WI38 (cell line): ENCODE measurements around the gene FAM53B.

Experiments
- H3K4me3 ChIP-seq: 2 replicates; pipeline ENCODE4 v1.5.1; 2011; ENCODE audit warnings: low read depth, mild to moderate bottlenecking, control low read depth, low read length
- TF ChIP-seq, protein P1 (sequence below): IDR thresholded peaks from 2 replicates; pipeline ENCODE4 v1.5.1; 2012; ENCODE audit warnings: low read depth, mild to moderate bottlenecking, control low read depth, low read length

Gene FAM53B

DNA sequence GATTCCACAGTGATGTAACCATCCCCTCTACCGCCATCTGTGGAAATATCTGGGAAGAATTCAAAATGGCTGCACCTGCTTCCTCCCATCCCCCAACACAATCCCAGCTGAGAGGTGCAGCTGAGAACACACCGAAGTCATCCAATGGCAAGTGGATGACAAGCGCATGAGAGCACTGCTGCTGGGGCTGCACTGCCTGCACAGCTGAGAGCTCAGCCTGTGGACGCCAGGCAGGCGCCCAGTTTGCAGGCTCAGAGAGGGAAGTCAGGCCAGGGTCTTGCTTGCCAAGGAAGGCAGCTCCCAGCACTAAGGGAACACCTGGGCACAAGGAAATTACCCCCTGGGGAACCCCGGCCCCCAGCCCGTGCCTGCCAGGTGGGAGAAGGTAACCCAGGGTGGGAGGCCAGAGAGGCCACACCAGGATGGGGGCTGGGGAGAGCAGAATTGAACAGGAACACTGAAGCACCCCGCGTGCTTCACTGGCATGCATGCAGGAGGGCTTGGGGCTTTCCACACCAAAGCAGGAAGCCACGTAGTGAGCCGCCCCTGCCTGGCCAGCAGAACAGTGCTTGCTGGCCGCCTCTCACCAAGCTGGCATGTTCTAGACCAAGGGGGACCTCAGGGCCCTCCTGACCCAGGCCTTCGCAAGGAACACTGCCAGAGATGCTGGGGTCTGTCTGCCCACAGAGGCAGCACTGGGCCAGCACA is 46.2 kb downstream of the FAM53B start:
- TF ChIP-seq, protein P1, sequence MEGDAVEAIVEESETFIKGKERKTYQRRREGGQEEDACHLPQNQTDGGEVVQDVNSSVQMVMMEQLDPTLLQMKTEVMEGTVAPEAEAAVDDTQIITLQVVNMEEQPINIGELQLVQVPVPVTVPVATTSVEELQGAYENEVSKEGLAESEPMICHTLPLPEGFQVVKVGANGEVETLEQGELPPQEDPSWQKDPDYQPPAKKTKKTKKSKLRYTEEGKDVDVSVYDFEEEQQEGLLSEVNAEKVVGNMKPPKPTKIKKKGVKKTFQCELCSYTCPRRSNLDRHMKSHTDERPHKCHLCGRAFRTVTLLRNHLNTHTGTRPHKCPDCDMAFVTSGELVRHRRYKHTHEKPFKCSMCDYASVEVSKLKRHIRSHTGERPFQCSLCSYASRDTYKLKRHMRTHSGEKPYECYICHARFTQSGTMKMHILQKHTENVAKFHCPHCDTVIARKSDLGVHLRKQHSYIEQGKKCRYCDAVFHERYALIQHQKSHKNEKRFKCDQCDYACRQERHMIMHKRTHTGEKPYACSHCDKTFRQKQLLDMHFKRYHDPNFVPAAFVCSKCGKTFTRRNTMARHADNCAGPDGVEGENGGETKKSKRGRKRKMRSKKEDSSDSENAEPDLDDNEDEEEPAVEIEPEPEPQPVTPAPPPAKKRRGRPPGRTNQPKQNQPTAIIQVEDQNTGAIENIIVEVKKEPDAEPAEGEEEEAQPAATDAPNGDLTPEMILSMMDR, result no peak
- H3K4me3 ChIP-seq, result no peak overlapping the region

DNA sequence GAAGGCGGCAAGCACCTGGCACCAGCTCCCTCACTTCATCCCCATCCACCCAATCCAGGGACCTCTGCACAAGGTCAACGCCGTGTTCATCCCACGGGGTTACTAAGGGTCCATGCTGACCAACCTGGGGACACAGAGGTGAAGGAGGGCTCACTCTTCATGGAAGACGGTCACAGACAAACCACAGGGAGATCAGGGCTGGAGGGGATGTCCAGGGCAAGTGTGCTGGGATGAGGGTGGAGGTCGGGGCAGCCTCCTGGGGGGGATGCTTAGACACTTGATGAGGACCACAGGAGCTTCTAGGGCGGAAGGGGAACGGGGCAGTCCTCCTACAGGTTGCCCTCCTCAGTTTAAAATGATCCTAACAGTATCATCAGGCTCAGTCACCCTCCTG is 46.7 kb downstream of the FAM53B start:
- H3K4me3 ChIP-seq, result no peak overlapping the region
- TF ChIP-seq, protein P1, result no peak

DNA sequence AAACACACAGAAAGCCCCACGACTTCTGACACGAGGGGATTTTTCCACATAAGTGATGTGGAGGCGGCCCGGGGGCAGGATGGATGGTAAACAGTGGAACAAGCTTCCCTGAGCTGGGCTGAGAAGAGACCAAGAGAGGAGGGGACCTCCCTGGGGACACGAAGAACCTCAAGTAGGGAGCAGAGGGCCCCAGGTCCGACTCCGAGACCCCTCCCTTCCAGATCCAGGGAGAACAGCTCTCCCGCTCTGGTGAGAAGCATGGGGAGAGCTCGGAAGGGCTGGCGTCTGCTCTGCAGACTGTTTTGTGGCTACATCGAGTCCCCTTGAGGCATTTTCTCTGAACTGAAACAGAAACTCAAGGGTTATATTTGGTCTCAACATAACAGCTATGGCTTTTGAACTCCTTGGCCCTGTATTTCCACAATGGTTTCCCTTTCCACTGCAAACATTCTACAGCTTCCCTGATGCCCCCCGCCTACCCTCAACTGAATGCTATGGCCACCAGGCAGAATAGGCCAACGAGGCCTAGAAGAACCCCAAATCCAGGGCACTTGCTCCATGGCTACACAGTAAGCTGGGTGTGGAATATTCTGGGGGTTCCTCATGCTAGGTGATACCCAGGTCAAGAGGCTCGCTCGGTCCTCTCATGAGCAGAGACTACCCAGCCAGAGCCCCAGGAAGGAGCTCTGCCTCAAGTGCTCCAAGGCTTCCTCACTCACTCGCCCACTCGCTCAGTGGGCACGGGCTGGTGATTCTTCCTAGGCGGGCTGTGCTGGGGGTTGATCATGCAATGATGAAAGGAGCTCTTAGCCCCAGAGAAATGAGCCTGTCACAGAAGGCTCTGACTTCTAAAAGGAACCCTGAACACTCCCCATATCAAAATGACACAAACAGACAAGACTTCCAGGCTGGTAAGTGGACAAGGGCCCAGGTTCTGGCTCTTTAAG is 47.5 kb downstream of the FAM53B start:
- TF ChIP-seq, protein P1, result no peak
- no peak overlapping the region for H3K4me3 ChIP-seq

DNA sequence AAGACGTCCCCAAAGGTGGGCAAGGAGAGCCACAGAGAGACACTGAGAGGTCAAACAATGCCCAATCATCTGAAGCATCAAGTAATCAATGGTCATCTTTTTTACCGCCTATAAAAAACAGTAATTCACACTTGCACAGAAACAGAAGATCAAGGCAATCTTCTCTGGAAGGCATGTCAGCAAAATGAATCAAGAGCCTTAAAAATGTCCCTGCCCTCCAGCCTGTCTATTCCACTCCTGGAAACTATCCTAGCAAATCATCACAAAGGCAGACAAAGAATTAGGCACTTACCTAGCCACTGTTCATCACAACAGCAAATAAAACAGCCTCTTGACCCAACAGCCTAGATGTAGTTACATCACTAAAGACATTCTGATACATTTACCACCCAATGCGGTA is 48.9 kb downstream of the FAM53B start:
- TF ChIP-seq, protein P1, result no peak
- no peak overlapping the region for H3K4me3 ChIP-seq

DNA sequence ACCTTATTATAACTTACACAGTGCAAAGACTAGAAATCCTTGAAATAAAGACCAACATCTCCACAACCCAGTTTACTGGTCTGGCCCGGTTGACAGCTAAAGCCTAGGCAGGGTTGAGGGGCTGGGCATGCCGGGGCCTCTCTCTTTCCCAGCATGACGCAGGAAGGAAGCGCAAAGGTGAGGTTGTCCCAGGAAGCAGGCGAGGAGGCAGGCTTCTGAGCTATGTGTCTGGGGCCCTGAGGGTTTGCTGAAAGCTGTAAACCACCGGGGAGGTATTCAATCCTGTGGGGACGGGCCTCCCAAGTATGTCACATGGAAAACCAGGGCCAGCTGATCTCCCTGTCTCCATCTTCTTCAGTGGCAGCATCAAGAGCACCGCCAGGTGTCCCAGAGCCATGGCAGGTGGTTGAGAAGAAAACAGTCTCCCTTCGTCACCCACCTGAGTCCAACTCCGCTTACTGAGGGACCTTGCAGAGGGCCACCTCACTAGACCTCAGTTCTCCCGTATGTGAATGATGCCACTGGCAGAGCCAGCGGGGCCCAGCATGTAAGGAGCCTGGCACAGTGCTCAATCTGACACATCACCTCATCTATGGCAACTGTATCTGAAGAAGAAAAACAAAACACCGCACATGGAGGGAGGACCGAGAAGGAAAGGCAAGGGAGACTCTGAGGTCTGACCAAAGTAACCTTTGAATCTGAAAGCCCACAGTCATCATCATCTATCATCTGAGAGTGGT is 49.5 kb downstream of the FAM53B start:
- H3K4me3 ChIP-seq, result no peak overlapping the region
- TF ChIP-seq, protein P1, result no peak

DNA sequence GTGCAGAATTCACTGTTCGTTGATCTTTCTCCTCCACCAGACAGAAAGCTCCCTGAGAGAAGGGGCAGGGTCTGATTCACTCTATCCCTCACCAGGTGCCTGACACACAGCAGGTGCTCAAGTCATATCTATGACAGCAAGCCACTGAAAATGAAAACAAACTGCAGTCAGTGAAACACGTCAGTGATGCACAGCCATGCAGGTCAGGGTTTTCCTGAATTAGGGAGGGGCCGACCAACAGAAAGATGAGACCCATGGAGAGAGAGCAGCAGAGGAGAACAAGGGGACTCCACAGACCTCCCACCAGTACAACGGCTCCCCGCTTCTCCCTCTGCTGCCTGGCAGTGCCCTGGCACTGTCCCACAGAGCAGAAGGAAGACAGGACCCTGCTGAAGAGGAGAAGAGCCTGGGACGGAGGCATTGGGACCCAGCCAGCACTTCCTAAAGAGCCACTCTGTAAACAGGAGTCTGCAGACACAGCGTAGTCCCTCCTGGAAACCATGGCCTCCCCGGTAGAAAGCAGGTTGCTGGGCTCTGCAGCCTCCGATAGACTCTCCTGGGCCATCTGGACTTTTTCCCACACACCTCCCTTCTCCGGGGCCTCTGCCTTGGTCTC is 50.3 kb downstream of the FAM53B start:
- no peak overlapping the region for H3K4me3 ChIP-seq
- TF ChIP-seq, protein P1, result no peak
